Stimulated activated CD4-positive, alpha-beta T cell treated with anti-CD3 and anti-CD28 coated beads, Interleukin-1b, Interleukin-23, amount 100 ng/mL, for 24 hours (primary cell): ENCODE measurements around the gene BANP.
"Not testable (repeated sequence)": the region's sequence is repeated elsewhere in the genome, so short reads cannot be mapped to it uniquely, and the experiment has no call there.

Experiments used
- DNase-seq, 4 experiments: peaks; one replicate each; pipeline ENCODE4 v3.0.0-alpha.2; 2020; ENCODE audit warnings: low read depth in 4 of 4, low spot score in 1 of 4

BANP gene

GRCh38 chr16:88026964-88027938 is 76.0 kb downstream of the BANP start:
- DNase-seq = no peak

GRCh38 chr16:88028177-88028930 is 77.1 kb downstream of the BANP start:
- DNase-seq = not testable (repeated sequence)

- DNase-seq = no peak
Observed at GRCh38 chr16:88030498-88030897, 79.3 kb downstream of the BANP start.

- DNase-seq = not testable (repeated sequence)
Observed at GRCh38 chr16:88030961-88031360, 79.7 kb downstream of the BANP start.

GRCh38 chr16:88033003-88033740 is 81.9 kb downstream of the BANP start:
- not testable (repeated sequence) for DNase-seq

- DNase-seq = no peak
Observed at GRCh38 chr16:88034770-88035169, 83.5 kb downstream of the BANP start.

- no peak for DNase-seq
Observed at GRCh38 chr16:88035292-88035691, 84.1 kb downstream of the BANP start.

GRCh38 chr16:88035884-88036639 is 84.8 kb downstream of the BANP start:
- not testable (repeated sequence) for DNase-seq

GRCh38 chr16:88036640-88036996 is 85.4 kb downstream of the BANP start:
- not testable (repeated sequence) for DNase-seq

GRCh38 chr16:88037359-88037758 is 86.1 kb downstream of the BANP start:
- not testable (repeated sequence) for DNase-seq

GRCh38 chr16:88037876-88038525 is 86.8 kb downstream of the BANP start:
- DNase-seq = not testable (repeated sequence)

GRCh38 chr16:88038526-88038908 is 87.3 kb downstream of the BANP start:
- DNase-seq = not testable (repeated sequence)

GRCh38 chr16:88039591-88039990 is 88.4 kb downstream of the BANP start:
- DNase-seq = no peak

GRCh38 chr16:88040196-88040876 is 89.1 kb downstream of the BANP start:
- not testable (repeated sequence) for DNase-seq

- not testable (repeated sequence) for DNase-seq
Observed at GRCh38 chr16:88040877-88041244, 89.6 kb downstream of the BANP start.

- DNase-seq = not testable (repeated sequence)
Observed at GRCh38 chr16:88041506-88041905, 90.3 kb downstream of the BANP start.

GRCh38 chr16:88041986-88042562 is 90.8 kb downstream of the BANP start:
- not testable (repeated sequence) for DNase-seq

- not testable (repeated sequence) for DNase-seq
Observed at GRCh38 chr16:88043208-88043910, 92.1 kb downstream of the BANP start.
